PFSK-1 (cell line): ENCODE data around the gene ZNF302.

Source experiments
- POLR2AphosphoS5 ChIP-seq: IDR thresholded peaks from 2 replicates; pipeline ENCODE4 v1.6.1; 2012; ENCODE audit warnings: low read depth, mild to moderate bottlenecking, control low read depth, low read length, moderate library complexity
- SIN3A ChIP-seq: IDR thresholded peaks from 2 replicates; pipeline ENCODE4 v1.6.1; 2012; ENCODE audit warnings: mild to moderate bottlenecking, low read length, moderate library complexity, borderline replicate concordance; ENCODE audit not compliant: insufficient read depth
- TF ChIP-seq, protein P1 (sequence below), 2 experiments: IDR thresholded peaks; 2 replicates each; pipeline versions ENCODE4 v1.6.1 to v1.8.0; 2011 to 2012; ENCODE audit warnings: low read depth in 2 of 2, low read length in 2 of 2, control low read depth in 1 of 2, inconsistent platforms in 1 of 2, mild to moderate bottlenecking in 1 of 2, moderate library complexity in 1 of 2; ENCODE audit not compliant: insufficient read depth in 1 of 2

DNA sequence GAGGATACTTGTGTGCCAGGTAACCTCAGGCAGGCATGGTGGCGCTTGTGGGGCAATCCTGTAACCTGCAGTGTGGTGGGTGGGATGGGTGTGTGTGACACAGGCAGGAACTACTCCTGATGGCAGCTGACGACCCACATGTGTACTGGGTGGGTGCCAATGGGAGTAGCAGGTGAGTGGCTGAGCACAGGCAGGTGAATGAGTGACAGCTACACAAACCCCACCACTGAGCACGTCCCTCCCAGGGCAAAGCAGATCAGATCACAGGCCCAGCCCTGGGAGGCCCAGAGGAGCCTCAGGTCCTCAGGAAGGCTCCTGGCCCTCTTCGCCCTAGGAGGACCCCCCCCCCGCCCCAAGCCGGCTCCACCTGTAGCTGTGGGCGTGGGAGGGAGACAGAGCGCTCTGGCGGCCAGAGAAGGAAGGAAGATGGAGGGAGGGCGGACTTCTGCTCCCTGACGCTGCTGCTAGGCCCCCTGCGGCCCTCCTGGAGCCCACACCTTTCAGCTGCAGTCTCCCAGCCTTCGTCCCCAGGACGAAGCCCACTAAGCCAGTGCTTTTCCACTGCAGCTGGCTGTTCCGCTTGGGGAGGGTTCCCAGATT lies 55.2 kb downstream of the ZNF302 start:
- TF ChIP-seq, protein P1, sequence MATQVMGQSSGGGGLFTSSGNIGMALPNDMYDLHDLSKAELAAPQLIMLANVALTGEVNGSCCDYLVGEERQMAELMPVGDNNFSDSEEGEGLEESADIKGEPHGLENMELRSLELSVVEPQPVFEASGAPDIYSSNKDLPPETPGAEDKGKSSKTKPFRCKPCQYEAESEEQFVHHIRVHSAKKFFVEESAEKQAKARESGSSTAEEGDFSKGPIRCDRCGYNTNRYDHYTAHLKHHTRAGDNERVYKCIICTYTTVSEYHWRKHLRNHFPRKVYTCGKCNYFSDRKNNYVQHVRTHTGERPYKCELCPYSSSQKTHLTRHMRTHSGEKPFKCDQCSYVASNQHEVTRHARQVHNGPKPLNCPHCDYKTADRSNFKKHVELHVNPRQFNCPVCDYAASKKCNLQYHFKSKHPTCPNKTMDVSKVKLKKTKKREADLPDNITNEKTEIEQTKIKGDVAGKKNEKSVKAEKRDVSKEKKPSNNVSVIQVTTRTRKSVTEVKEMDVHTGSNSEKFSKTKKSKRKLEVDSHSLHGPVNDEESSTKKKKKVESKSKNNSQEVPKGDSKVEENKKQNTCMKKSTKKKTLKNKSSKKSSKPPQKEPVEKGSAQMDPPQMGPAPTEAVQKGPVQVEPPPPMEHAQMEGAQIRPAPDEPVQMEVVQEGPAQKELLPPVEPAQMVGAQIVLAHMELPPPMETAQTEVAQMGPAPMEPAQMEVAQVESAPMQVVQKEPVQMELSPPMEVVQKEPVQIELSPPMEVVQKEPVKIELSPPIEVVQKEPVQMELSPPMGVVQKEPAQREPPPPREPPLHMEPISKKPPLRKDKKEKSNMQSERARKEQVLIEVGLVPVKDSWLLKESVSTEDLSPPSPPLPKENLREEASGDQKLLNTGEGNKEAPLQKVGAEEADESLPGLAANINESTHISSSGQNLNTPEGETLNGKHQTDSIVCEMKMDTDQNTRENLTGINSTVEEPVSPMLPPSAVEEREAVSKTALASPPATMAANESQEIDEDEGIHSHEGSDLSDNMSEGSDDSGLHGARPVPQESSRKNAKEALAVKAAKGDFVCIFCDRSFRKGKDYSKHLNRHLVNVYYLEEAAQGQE (IDR thresholded peaks at IDR 0.05; ENCODE audit: insufficient read depth in 1 of 2, low read depth in 2 of 2, low read length in 2 of 2): no peak
- TF ChIP-seq POLR2AphosphoS5 (no peak), SIN3A (no peak)
